AG04450 (cell line): Measurements from ENCODE around the gene CCSER1. TPM values are rescaled to one million over a fixed set of nuclear protein-coding genes. Genes with fewer than 3 reads are reported as not detected.

Experiments
- CTCF ChIA-PET: fragments of 300-600, 350-600 bp; formaldehyde crosslinking; extraction: SDS; loops from one replicate; lab custom pipeline; 2022; ENCODE audit warnings: antibody characterized with exemption, inconsistent platforms; lab: Charles Lee
- POLR2A ChIA-PET: fragments of 350-600 bp; formaldehyde crosslinking; extraction: SDS; loops from one replicate; lab custom pipeline; 2021; ENCODE audit warnings: antibody characterized with exemption, inconsistent platforms; lab: Yijun Ruan, JAX
- DNase-seq: peaks from one replicate; pipeline ENCODE4 v3.0.0-alpha.2; 2011; ENCODE audit warnings: low read depth, low spot score
- H3K27ac ChIP-seq: one replicate; pipeline ENCODE4 v1.5.1; 2012; ENCODE audit warnings: low read depth, low read length, control low read depth
- H3K27me3 ChIP-seq: one replicate; pipeline ENCODE4 v1.6.0; 2012; ENCODE audit warnings: low read length; ENCODE audit not compliant: control insufficient read depth, insufficient read depth
- H3K4me3 ChIP-seq: 2 replicates; pipeline ENCODE4 v1.5.1; 2011; ENCODE audit warnings: mild to moderate bottlenecking, low read depth, low read length, control low read depth
- H3K9me3 ChIP-seq: 2 replicates; pipeline ENCODE4 v1.5.1; 2012; ENCODE audit warnings: low read length; ENCODE audit not compliant: control insufficient read depth, insufficient read depth
- polyA plus RNA-seq: library from polyadenylated mRNA; depleted of rRNA; stranded (reverse); fragments of >200 nt; gene quantifications from 2 replicates; pipeline ENCODE4 v1.2.3, GENCODE V29; 2011
- TF ChIP-seq, protein P1 (sequence below): IDR thresholded peaks from 2 replicates; pipeline ENCODE4 v1.5.1; 2011; ENCODE audit warnings: low read depth, low read length, control low read depth, inconsistent platforms

CCSER1 gene
- polyA plus RNA-seq, 1 experiment, result not detected

DNA sequence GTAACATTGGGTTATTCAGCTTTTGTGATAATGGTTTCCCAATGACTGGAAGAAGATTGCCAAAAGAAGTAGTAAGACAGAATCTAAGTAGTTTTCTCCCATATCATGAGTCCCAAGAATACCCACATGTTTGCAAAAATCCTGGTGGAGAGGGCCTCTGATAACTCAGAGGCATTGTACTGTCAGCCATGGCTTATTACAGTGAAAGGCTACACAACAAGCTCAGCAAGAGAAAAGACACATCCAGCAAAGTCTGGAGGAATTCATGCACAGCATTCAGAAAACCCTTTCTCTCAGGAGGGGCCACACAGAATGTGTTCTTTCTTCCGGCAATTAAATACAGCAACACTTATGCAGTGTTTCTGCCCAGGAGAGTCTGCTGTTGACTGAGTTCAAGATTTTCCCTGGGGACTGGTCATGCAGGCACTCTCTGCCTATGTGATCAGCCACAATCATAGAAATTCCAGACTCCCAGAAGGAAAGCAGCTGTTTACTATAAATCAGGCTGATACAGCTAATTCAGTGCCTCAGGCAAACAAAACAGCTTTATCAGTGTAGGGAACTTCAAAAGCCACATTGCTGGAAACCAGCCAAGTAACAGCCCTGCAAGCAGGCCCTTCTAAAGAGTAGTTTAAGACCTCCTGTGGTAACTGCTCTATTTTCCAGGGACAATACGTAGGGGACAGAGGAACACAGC lies 937.1 kb downstream of the CCSER1 start:
- Histone ChIP-seq H3K4me3 (no peak overlapping the region), H3K9me3 (no peaks in the 10 kb centered on the region), H3K27ac (no peak overlapping the region), H3K27me3 (no peaks in the 10 kb centered on the region)
- CTCF ChIA-PET, result no interaction called here
- DNase-seq, result no peak
- POLR2A ChIA-PET, result no interaction called here
- TF ChIP-seq, protein P1, sequence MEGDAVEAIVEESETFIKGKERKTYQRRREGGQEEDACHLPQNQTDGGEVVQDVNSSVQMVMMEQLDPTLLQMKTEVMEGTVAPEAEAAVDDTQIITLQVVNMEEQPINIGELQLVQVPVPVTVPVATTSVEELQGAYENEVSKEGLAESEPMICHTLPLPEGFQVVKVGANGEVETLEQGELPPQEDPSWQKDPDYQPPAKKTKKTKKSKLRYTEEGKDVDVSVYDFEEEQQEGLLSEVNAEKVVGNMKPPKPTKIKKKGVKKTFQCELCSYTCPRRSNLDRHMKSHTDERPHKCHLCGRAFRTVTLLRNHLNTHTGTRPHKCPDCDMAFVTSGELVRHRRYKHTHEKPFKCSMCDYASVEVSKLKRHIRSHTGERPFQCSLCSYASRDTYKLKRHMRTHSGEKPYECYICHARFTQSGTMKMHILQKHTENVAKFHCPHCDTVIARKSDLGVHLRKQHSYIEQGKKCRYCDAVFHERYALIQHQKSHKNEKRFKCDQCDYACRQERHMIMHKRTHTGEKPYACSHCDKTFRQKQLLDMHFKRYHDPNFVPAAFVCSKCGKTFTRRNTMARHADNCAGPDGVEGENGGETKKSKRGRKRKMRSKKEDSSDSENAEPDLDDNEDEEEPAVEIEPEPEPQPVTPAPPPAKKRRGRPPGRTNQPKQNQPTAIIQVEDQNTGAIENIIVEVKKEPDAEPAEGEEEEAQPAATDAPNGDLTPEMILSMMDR, result no peak

- no peak for DNase-seq
- TF ChIP-seq, protein P1, result no peak
- CTCF ChIA-PET, result no interaction called here
- no peaks in the 10 kb centered on the region for H3K27me3 ChIP-seq
- no peak overlapping the region for H3K4me3 ChIP-seq
- H3K27ac ChIP-seq, result no peak overlapping the region
- H3K9me3 ChIP-seq, result no peaks in the 10 kb centered on the region
- POLR2A ChIA-PET, result no interaction called here
These were observed 937.9 kb downstream of the CCSER1 start for GRCh38 chr4:91065117-91065516.

DNA sequence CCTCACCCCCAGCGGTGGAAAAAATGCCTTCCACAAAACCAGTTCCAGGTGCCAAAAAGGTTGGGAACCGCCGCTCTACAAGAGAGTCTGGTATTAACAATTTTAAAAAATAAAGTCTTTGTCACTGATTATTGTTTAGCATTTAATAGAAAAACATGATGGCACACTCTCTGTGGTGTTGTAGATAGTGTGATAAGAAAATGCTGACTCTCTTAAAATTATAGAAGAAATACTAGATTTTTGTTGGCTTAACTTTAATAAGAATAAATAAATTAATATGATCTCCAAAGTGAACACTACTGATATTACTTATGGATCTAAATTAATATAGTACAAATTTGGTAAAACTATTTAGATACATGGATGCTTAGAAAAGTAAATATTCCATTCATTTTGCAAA lies 943.5 kb downstream of the CCSER1 start:
- TF ChIP-seq, protein P1, result no peak
- ChIA-PET CTCF (no interaction called here), POLR2A (no interaction called here)
- DNase-seq, result no peak
- H3K27me3 ChIP-seq, result no peaks in the 10 kb centered on the region
- no peak overlapping the region for H3K4me3 ChIP-seq
- no peaks in the 10 kb centered on the region for H3K9me3 ChIP-seq
- H3K27ac ChIP-seq, result no peak overlapping the region

GRCh38 chr4:91076147-91076546 lies 949.0 kb downstream of the CCSER1 start:
- no peak overlapping the region for H3K4me3 ChIP-seq
- ChIA-PET POLR2A (no interaction called here), CTCF (no interaction called here)
- TF ChIP-seq, protein P1, result no peak
- no peak for DNase-seq
- H3K27me3 ChIP-seq, result no peaks in the 10 kb centered on the region
- no peak overlapping the region for H3K27ac ChIP-seq
- H3K9me3 ChIP-seq, result peaks cover 7% of the 10 kb centered on the region

DNA sequence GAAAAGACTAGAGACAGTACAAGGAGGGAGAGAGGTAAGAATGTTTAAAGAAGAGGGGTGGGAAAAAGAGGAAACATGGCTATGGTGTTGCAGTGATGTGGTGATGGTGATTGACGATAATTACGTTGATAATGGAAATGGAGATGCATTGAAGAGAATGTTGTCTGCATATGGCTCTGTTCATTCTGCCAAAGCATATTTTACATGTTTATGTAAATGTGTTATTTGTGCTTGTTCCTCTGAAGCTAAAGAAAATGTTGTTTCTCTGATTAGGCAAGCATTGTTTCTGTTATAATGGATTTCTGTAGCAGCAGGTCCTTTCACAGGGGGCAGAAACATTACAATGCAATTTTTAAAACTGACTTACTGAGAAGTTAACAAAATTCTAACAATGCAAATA lies 958.8 kb downstream of the CCSER1 start:
- no peak for DNase-seq
- H3K27me3 ChIP-seq, result no peaks in the 10 kb centered on the region
- ChIA-PET CTCF (no interaction called here), POLR2A (no interaction called here)
- no peak overlapping the region for H3K4me3 ChIP-seq
- H3K9me3 ChIP-seq, result no peaks in the 10 kb centered on the region
- TF ChIP-seq, protein P1, result no peak
- H3K27ac ChIP-seq, result no peak overlapping the region
